Muscle of leg (tissue), 11 donors: Measurements from ENCODE around the gene LCLAT1. TPM values are rescaled to one million over a fixed set of nuclear protein-coding genes. Genes with fewer than 3 reads are reported as not detected.

ENCODE experiments used
- DNase-seq: peaks from one replicate; pipeline ENCODE4 v3.0.0; 2013
- H3K27ac ChIP-seq: one replicate; pipeline ENCODE4 v1.5.1; 2013; ENCODE audit warnings: mild to moderate bottlenecking, low read length, control low read depth
- H3K27me3 ChIP-seq: one replicate; pipeline ENCODE4 v1.6.1; 2013; ENCODE audit warnings: low read length; ENCODE audit not compliant: control insufficient read depth, insufficient read depth
- H3K36me3 ChIP-seq: one replicate; pipeline ENCODE4 v1.6.1; 2013; ENCODE audit warnings: low read length; ENCODE audit not compliant: control insufficient read depth, insufficient read depth
- H3K4me1 ChIP-seq: one replicate; pipeline ENCODE4 v1.6.1; 2013; ENCODE audit warnings: low read length; ENCODE audit not compliant: control insufficient read depth, insufficient read depth
- H3K4me3 ChIP-seq: one replicate; pipeline ENCODE4 v1.5.1; 2013; ENCODE audit warnings: low read length, control low read depth
- H3K9me3 ChIP-seq: replicated peaks from 2 replicates; pipeline ENCODE4 v1.6.1; 2013; ENCODE audit warnings: low read depth, low read length; ENCODE audit not compliant: control insufficient read depth
- WGBS: methylation state at CpG from one replicate; pipeline ENCODE4 v1.1.5; 2013; ENCODE audit warnings: missing lambda C conversion rate; ENCODE audit not compliant: insufficient coverage; 5-methylcytosine and 5-hydroxymethylcytosine counted together
- polyA plus RNA-seq, 8 donors: library from polyadenylated mRNA; unstranded; fragments of 120-200 nt; gene quantifications; one replicate each; pipeline versions ENCODE4 v1.2.1 to v1.2.3, GENCODE V29; 2013; ENCODE audit warnings: inconsistent platforms in 1 of 8, low replicate concordance in 1 of 8; ENCODE audit not compliant: insufficient read length in 8 of 8, insufficient read depth in 1 of 8
- total RNA-seq: library from RNA; stranded (reverse); fragments of 120-200 nt; gene quantifications from one replicate; pipeline ENCODE4 v1.2.4, GENCODE V29; 2013

LCLAT1 gene
- total and polyA plus RNA-seq, 9 donors, result 5.8 to 9.9 (median 7.0) TPM

DNA sequence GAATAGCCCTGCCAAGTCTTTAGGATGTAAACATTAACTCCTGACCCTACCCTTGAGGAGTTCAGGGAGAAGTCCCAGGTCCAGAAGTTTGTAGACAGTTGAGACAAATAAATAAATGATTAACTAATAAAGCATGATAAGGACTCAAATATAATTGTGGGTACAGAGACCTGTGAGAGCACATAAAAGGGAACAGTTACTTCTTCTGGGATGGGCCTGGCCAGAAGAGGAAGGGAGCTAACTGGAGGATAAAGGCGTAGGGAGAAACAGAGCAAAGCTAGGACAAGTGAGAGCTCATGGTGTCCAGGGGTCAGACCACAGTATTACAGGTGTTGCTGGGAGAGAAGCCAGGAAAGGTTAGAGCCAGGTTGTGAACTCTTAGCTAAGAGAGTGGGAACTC, 3.0 kb downstream of the LCLAT1 start:
- Histone ChIP-seq H3K27me3 (no peaks in the 10 kb centered on the region), H3K36me3 (no peaks in the 10 kb centered on the region), H3K9me3 (no peaks in the 10 kb centered on the region), H3K4me1 (peaks cover 8% of the 10 kb centered on the region), H3K27ac (no peak overlapping the region), H3K4me3 (no peak overlapping the region)
- 100% methylated on average over 1 of the region's 1 CpG for WGBS
- DNase-seq, result no peak

GRCh38 chr2:30453498-30453897, 6.5 kb downstream of the LCLAT1 start:
- DNase-seq, result no peak
- H3K4me3 ChIP-seq, result no peak overlapping the region
- no peaks in the 10 kb centered on the region for H3K36me3 ChIP-seq
- no peaks in the 10 kb centered on the region for H3K27me3 ChIP-seq
- H3K4me1 ChIP-seq, result no peaks in the 10 kb centered on the region
- WGBS, result 74% methylated on average over 2 of the region's 5 CpGs
- H3K9me3 ChIP-seq, result no peaks in the 10 kb centered on the region
- H3K27ac ChIP-seq, result no peak overlapping the region

- DNase-seq, result no peak
- Histone ChIP-seq H3K4me3 (no peak overlapping the region), H3K27ac (no peak overlapping the region), H3K36me3 (no peaks in the 10 kb centered on the region), H3K9me3 (no peaks in the 10 kb centered on the region), H3K4me1 (no peaks in the 10 kb centered on the region), H3K27me3 (no peaks in the 10 kb centered on the region)
- WGBS, result no CpG with 5 or more reads among the region's 6 CpGs
Measured at GRCh38 chr2:30454571-30454970, 7.5 kb downstream of the LCLAT1 start.

DNA sequence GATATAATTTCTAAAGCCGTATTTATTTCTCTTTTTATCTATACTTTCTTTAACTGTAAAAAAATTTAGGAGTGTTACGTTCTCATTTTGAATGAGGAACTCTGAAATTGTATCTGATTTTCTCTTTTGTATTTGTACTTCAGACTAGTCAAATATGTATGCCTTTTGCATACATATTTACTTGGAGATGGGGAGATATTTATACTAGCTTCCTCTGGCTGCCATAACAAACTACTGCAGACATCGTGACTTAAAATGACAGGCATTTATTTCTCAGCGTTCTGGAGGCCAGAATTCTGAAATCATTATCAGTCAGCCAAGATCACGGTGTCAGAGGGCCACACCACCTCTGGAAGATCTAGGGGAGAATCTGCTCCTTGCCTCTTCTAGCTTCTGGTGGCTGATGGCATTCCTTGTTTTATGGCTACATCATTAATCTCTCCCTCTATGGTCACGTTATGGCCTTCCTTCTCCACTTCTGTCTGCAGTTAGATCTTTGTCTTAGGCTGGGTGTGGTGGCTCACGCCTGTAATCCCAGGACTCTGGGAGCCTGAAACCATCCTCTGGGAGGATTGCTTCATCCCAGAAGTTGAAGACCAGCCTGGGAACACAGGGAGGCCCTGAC, 8.2 kb downstream of the LCLAT1 start:
- no peaks in the 10 kb centered on the region for H3K27me3 ChIP-seq
- WGBS, result 42% methylated on average over 3 of the region's 7 CpGs
- no peak for DNase-seq
- no peaks in the 10 kb centered on the region for H3K36me3 ChIP-seq
- H3K4me3 ChIP-seq, result no peak overlapping the region
- H3K27ac ChIP-seq, result no peak overlapping the region
- H3K9me3 ChIP-seq, result no peaks in the 10 kb centered on the region
- H3K4me1 ChIP-seq, result no peaks in the 10 kb centered on the region

- Histone ChIP-seq H3K27me3 (no peaks in the 10 kb centered on the region), H3K27ac (no peak overlapping the region), H3K4me3 (no peak overlapping the region), H3K4me1 (no peaks in the 10 kb centered on the region), H3K36me3 (no peaks in the 10 kb centered on the region), H3K9me3 (no peaks in the 10 kb centered on the region)
- DNase-seq, result no peak
- 80% methylated on average over 1 of the region's 2 CpGs for WGBS
Measured at GRCh38 chr2:30456106-30456505, 9.1 kb downstream of the LCLAT1 start.

- Histone ChIP-seq H3K36me3 (no peaks in the 10 kb centered on the region), H3K27me3 (no peaks in the 10 kb centered on the region), H3K27ac (no peak overlapping the region), H3K9me3 (no peaks in the 10 kb centered on the region), H3K4me3 (no peak overlapping the region), H3K4me1 (no peaks in the 10 kb centered on the region)
- 100% methylated on average over 1 of the region's 2 CpGs for WGBS
- DNase-seq, result peak; percentile 17
Measured at GRCh38 chr2:30456579-30456978, 9.5 kb downstream of the LCLAT1 start.

GRCh38 chr2:30457296-30457695, 10.2 kb downstream of the LCLAT1 start:
- Histone ChIP-seq H3K27ac (no peak overlapping the region), H3K4me1 (no peaks in the 10 kb centered on the region), H3K4me3 (no peak overlapping the region), H3K36me3 (no peaks in the 10 kb centered on the region), H3K9me3 (no peaks in the 10 kb centered on the region), H3K27me3 (no peaks in the 10 kb centered on the region)
- DNase-seq, result no peak

DNA sequence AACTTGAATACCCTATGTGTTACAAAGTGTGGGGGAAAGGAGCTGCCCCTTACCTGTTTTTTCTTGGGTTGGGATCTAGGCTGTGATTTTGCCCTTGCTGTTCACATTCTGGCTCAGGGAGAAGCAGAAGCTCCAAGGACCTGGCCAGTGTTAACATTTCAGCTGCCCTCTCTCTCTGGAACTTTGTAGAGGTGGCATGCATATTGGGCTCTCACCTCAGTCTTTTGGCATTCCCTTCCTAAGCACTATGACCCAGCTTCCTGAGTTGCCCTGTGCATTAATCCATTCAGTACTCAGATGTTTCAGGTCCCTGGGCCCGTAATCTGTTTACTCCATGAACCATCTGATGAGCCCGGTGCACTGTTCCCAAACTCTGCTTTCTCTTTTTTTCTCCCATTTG, 12.1 kb downstream of the LCLAT1 start:
- Histone ChIP-seq H3K4me1 (no peaks in the 10 kb centered on the region), H3K36me3 (no peaks in the 10 kb centered on the region), H3K27me3 (no peaks in the 10 kb centered on the region), H3K9me3 (no peaks in the 10 kb centered on the region), H3K27ac (no peak overlapping the region), H3K4me3 (no peak overlapping the region)
- 80% methylated on average over 1 of the region's 2 CpGs for WGBS
- DNase-seq, result no peak

- H3K4me1 ChIP-seq, result no peaks in the 10 kb centered on the region
Measured at GRCh38 chr2:30462131-30462857, 15.2 kb downstream of the LCLAT1 start.

DNA sequence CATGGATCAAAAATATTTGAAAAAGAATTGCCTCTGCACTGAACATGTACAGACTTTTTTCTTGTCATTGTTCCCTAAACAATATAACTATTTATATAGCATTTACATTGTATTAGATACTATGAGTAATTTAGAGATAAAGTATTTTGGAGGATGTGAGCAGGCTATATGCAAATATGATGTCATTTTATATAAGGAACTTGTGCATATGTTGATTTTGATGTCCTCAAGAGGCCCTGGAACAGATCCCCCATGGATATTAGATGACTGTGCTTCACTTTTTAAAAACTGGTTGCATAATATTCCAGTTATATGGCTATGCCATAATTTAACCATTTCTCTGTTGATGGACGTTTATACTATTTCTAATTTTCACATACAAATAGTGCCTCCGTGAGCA, 16.5 kb downstream of the LCLAT1 start:
- H3K27me3 ChIP-seq, result no peaks in the 10 kb centered on the region
- H3K27ac ChIP-seq, result no peak overlapping the region
- DNase-seq, result no peak
- H3K36me3 ChIP-seq, result no peaks in the 10 kb centered on the region
- H3K4me3 ChIP-seq, result no peak overlapping the region
- no peaks in the 10 kb centered on the region for H3K4me1 ChIP-seq
- no CpG with 5 or more reads among the region's 2 CpGs for WGBS
- H3K9me3 ChIP-seq, result no peaks in the 10 kb centered on the region

More at GRCh38 chr2:30462131-30462857, 15.2 kb downstream of the LCLAT1 start:
- Histone ChIP-seq H3K27ac (no peak overlapping the region), H3K27me3 (no peaks in the 10 kb centered on the region), H3K36me3 (no peaks in the 10 kb centered on the region), H3K4me3 (no peak overlapping the region), H3K9me3 (no peaks in the 10 kb centered on the region)
- DNase-seq, result no peak
- WGBS, result 90% methylated on average over 2 of the region's 4 CpGs
